HG03460 (cell line): ENCODE measurements around the gene ARHGEF12.

Source experiments
- ATAC-seq: cut with Tn5 transposase; IDR thresholded peaks from one replicate; pipeline ENCODE4 v1.9.1; 2021; ENCODE audit not compliant: unreplicated experiment

Gene ARHGEF12

DNA sequence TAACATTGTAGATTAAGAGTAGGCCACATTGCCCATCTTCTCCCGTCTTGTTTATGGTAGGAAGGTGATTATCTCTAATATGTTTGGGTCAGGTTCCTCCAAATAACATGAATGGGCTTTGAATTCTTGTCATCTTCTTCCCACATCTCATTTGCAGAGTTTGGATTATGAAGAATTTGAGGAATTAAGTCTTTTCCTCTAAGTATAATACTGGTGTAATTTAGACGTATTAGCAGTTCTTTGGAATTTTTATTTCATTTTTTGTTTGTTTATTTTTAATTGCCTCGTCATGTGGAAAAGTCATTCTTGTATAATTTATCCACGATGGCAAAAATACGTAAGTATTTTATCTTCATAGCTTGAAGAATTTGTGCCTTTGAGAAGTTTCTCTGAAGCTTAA lies 73.4 kb downstream of the ARHGEF12 start:
- no peak for ATAC-seq

DNA sequence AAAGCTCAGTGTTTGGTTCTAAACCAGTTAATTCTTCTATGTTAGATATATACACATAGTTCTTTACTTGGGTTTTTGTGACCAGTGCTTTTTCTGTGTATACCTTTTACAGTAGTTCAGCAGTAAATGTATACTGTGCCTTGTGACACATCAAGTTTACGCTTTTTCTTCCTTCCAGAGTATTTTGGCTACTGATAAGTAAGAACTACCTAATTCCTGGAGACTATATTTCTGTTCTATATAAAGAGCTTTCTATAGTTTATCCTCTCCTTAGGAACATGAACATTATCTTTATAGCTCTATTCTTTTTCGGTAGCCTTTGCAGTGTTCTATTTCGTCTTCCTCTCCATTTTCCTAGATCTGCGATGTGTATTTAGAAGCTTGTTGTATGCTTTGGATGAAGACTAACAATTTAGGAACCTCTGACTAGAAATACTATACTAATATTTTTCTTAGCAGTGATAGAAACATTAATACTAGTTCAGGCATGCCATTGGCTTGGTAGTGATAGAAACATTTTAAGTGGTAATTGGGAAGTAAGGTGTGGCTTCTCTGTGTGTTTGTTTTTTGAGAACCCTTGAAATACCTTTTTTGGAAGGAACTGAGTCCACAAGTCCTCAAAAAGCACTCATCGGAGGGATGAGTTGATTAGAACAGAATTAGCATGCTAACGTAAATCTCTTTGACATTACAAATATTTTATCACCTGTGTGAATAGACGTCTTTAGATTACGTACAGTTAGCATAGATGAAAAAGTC lies 74.6 kb downstream of the ARHGEF12 start:
- no peak for ATAC-seq

DNA sequence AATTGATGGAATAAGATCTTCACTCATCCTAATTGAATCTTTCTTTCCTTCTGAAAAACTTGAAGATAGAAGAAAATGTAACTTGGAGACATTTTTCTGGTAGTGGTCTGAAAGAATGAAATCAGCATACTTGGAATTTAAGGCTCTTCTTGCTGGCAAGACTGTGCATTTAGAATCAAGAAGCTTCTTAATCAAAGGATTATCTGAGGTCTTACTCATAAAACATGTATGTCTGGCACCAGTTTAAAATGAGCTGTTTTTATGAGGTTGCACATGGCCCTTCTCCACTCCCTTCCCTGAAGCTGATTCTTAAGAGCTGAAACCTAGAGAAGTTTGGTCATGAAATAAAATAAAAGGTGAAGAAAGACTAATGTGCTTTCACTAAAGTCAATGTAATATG lies 77.3 kb downstream of the ARHGEF12 start:
- no peak for ATAC-seq

DNA sequence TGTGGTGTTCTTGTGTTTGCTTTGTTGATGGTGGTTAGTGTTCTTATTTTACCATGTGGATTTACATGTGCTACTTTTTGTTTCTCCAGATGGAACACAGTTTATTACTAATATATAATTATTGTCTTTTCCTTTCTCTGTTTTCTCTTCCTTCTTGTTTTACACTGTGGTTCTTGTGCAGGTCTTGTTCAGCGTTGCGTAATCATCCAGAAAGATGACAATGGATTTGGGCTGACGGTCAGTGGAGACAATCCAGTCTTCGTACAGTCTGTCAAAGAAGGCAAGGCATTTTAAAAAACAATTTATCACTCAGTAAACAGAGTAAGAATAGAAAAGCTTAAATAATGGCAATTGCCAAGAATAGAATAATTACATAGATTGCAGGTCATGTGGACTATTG lies 84.4 kb downstream of the ARHGEF12 start:
- ATAC-seq: no peak

DNA sequence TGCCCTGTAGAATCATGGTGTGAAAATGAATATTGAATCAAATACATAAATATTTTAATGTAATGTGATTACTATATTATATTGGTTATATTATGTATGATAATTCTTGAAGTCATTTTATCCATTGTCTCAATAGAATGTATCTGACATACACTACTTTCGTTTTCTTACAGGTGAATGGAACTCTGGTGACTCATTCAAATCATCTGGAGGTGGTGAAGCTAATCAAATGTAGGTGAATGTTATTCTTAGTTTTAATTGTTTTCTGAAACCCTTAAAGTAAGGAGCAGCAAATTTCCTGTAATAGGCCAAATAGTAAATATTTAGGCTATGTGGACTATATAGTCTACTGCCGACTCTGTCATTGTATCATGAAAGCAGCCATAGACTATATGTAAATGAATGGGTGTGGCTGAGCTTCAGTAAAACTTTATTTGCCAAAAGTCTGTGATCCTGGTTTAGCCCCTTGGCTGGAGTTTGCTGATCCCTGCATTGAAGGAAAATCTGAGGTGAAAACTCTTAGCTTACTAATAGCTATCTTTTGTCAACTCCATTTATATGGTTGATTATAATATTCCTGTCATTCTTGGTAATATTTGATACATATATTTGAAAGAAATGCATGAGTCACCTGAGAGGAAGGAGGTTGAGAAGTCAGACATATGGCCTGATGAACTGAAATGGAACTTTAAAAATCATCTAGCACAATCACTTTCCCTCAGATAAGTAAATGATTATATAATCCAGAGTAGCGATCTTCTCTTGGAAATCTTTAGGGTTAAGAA lies 88.2 kb downstream of the ARHGEF12 start:
- no peak for ATAC-seq

DNA sequence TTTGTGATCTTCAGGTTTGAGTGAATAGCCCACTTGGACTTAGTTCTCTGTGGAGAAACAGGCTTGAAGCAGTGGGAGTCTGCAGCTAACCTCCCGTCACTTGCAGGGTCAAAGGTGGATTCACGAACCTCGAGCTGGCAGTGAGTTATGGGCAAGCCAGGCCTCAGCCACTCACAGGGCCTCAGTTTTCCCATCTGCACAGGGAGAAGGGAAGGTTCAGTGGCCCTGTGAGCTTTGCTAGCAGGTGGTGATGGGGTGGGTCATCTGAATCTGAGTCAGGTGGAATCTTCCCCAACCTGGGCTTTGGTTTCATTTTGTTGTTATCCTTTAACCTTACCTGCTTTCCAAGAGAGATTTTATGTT lies 88.7 kb downstream of the ARHGEF12 start:
- no peak for ATAC-seq

DNA sequence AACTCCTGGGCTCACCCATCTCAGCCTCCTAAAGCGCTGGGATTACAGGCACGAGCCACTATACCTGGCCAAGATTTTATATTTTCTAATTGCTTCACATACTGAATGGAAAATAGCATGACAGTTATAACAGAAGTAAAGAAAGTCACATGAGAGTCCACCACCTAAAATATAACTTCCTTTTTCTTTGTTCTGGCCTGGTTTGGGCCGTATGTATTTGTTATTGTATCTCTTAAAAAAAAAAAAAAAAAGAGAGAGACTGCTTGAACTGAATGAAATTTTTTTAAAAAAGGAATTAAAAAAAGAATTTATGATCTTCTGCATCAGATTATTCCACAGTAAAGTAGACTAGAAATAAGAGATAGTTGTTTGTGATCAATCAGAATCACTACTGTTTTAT lies 89.3 kb downstream of the ARHGEF12 start:
- ATAC-seq: no peak

DNA sequence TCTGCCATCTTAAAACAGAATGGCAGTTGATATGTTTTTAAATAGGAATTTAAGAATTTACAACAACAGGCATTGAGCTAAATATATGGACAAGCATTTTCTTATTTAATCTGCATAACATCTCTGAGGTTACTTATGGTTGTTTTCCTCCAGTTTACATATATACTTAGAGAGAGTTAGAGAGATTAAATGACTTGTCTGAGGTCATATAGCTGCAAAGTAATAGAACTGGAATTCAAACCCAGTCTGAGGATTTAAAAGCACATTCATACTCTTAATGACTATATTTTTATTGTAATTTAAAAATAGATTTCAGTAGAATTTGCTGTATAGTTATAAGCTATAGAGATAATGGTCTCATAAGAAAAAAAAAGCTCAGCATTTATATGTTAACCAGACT lies 93.9 kb downstream of the ARHGEF12 start:
- ATAC-seq: no peak

DNA sequence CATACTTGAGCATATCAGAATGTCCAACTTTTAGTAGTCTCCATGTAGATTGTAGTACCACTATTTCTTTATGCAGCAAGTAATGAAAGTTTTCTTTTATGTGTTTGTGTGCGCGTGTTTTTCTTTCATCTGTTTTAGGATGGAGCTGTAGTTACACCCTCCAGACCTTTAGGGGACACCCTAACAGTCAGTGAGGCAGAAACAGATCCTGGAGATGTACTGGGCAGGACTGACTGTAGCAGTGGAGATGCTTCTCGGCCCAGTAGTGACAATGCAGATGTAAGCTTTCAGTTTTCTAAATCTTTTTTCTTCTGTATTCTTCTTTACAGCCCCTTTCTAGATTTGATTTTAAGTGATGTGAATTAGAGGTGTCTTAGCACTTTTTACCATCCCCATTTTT lies 95.4 kb downstream of the ARHGEF12 start:
- ATAC-seq: no peak

DNA sequence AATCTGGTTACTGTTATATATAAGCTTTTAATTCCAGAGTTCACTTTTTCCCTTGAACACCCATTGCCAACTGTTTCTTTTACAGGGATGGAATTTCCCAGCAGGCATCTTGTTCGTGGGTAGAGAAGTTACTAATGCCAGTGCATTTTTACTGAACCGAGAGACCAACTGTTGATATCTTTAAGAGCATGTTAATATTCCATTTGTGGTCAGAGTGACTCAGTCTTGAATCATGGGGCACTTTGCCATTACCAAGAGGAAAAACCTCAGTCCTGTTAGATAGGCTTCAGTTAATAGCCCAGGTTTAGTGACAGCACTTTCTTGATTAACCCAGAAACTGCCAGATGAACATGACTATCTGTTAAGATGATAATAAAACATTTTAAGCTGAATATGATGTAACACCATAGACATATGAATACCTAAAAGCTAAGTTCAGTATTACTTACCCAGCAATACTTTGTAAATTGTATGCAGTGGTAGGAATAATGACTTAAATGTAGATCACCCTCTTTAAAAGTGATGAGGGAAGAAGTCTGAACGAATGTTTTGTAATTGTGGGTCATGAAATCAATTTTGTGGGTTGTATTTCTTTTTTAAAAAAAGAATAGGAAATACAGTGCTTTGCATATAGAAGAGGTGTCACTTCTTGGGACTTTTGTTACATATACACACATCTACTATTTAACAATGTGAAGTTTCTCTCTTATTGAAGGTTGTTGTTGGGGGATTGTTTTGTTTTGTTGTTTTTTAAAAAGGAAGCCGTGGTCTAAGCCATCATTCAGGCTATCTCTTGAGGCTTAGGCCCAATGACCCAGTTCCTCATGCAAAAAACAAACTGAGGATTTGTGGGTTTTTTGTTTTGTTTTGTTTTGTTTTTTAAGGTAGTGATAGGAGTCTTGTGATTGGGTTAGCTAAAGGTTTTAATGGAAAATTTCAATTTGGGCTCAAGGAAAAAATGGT lies 96.1 kb downstream of the ARHGEF12 start:
- peak; percentile 55 for ATAC-seq

DNA sequence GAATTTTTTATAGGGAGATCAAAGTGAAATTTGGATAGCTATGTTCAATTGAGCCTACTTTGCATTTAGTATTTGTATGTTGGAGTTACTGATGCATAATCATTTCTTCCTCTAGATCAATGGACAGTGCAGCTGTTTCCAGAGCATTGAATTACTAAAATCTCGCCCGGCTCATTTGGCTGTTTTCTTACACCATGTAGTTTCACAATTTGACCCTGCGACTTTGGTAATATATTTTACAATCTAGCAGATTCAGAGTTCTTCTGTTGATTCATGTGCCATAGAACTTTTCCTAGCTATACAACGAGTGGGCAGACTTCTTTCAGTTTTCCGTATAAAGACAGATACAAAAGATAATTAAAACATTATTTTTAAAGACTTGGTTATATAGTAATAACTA lies 105.4 kb downstream of the ARHGEF12 start:
- no peak for ATAC-seq

DNA sequence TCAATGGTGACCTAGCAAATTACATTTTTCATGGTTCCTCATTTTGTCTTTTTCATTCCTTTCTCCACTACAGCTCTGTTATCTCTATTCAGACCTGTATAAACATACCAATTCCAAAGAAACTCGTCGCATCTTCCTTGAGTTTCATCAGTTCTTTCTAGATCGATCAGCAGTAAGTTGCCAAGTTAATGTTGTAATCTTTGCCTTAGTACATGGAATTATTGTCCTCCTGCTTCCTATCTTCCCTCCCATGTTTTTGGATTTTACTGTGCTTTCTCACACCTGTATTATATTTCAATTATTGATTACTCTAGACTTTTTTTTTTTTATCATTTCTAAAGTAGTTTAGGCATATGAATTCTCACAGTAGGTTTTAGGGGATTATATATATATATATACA lies 105.8 kb downstream of the ARHGEF12 start:
- ATAC-seq: no peak

DNA sequence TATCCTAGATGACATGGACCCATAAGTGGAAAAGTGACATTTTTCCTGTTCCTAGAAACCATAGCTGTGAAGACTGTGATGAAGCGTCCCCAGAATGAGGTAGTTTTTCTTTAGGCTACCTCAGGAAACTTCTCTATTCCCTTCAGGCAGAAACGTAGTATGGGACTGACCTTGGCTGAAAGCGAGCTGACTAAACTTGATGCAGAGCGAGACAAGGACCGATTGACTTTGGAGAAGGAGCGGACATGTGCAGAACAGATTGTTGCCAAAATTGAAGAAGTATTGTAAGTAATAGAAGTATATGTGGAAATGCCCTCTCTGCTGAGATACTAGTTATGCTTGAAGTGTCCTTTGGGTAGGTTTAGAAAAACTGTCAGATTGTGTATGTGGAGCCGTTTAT lies 110.6 kb downstream of the ARHGEF12 start:
- no peak for ATAC-seq

DNA sequence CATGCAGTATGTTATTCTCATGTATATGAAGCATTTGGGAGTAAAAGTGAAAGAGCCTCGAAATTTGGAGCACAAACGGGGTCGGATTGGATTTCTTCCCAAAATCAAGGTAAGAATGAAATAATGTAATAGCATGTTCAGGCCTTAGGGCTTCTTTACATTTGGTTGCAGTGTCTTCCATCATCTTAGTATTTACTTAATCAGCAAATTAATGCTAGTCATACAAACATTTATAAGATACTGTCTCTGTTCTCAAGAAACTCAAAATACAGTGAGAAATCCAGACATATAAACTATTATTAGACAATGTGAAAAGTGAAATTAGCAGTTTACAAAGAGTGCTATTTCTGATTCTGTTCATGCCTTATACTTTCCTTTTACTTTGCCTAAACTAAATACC lies 112.0 kb downstream of the ARHGEF12 start:
- ATAC-seq: no peak

DNA sequence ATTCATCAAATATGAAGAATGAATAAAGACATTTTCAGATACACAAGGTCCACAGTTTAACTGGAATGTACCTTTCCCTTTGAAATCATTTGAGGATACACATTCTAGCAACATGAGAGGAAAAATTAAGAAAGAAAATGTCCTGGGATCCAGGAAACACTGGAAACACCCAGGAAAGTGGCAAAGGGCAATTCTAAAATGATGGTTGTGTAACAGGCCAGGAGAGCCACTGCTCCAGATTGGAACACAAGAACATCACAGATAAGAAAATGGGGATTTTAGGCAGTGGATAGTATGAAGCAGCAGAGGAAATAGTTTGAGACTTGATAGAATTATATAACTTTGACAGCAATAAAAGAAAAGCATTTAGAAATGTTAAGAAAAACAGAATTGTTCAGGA lies 119.3 kb downstream of the ARHGEF12 start:
- ATAC-seq: no peak

DNA sequence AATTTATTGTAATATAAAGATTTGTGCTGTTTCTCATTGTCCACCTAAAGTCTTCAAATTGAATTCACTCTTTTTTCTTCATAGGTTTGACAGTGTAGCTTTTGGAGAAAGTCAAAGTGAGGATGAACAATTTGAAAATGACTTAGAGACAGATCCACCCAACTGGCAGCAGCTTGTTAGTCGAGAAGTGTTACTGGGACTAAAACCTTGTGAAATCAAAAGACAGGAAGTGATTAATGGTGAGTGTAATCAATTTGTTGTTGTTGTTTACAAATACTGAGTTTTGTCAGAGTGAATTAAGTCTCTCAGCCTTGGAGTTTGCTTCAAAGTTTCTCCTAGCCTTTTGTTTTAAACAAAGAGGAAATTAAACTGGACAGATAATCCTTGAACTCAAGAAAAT lies 121.8 kb downstream of the ARHGEF12 start:
- ATAC-seq: no peak

DNA sequence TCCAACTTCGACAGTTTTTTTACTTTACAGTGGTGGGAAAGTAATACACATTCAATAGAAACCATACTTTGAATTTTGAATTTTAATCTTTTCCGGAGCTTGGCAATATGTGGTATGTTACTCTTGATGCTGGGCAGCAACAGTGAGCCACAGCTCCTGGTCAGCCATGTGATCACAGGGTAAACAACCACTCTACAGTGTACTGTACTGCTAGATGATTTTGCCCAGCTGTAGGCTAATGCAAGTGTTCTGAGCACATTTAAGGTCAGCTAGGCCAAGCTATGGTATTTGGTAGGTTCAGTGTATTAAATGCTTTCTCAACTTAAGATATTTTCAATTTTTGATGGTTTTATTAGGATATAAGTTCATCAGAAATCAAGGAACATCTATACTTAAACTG lies 126.6 kb downstream of the ARHGEF12 start:
- no peak for ATAC-seq

DNA sequence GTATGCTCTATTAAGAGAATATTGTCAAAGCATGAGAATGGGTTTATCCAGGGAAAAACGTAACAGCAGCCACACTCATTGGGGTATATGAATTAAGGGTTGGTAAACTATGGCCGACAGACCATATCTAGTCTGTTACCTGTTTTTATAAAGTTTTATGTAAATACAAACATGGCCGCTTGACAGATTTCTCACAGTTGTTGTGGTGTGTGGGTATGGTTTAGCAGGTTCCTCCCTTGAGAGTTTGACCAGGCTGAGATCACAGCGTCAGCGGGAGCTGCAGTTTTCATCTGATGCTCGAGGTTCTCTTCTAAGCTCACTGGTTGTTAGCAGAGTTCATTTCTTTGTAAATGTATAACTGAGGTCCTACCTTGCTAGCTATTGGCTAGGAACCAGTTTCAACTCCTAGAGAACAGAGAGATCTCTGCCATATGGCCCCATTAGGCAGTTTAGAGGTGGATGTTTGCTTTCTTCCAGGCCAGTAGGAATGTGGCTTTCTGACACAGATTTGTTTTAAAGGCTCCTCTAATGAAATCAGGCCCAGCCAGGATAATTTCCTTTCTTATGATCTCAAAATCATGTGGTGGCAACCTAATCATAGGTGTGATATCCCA lies 129.8 kb downstream of the ARHGEF12 start:
- ATAC-seq: no peak

DNA sequence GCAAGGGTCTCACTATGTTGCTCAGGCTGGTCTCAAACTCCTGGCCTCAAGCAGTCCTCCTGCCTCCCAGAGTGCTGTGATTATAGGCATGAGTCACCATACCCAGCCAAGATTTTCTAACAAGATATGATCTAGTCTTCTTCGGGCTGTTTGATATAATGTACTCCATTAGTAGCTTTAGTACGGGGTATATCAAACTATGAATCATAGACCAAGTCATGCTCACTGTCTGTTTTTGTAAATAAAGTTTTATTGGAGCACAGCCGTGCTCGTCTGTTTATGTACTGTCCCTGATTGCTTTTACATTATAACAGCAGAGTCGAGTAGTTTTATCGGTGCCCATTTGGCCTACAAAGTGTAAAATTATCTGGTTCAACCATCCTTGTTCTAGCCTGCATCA lies 131.4 kb downstream of the ARHGEF12 start:
- no peak for ATAC-seq

DNA sequence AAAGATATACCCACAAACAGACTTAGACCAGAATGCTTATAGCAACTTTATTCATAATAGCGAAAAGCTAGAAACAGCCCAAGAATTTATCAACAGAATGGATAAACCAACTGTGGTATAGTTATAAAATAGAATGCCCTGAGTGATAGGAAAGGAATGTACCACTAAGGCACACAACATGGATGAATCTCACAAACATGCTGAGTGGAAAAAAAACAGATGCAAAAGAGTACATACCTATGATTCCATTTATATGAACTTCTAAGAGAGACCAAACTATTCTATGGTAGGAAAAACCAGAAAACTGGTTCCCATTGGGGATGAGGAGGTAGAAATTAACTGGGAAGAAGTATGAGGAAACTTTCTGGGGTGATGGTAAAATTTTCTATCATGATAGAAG lies 134.9 kb downstream of the ARHGEF12 start:
- ATAC-seq: no peak

DNA sequence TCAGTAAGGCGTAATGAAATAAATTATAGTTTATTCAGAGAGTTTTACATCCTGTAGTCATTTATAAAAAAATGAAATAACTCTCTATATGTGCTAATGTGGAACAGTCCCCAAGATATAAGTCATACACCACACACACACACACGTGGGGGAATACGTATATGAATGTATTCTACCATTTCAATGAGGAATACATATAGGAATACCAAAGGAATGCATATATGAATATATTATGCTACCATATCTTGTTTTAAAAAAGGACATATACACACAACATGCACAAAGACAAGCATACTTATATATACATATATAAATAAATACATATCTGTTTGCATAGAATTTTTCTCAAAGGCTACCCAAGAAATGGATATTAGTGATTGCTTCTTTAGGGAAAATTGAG lies 135.8 kb downstream of the ARHGEF12 start:
- no peak for ATAC-seq
